MM.1S (cell line): ENCODE results near the gene MGAT4B.

Source experiments
- DNase-seq: peaks from one replicate; pipeline ENCODE4 v3.0.0-alpha.2; 2015
- H2AFZ ChIP-seq: fragments of 300-600 bp; sonication (generic); 2 replicates; pipeline ENCODE4 v1.6.0; 2016; ENCODE audit warnings: antibody characterized with exemption, low read length
- H3F3A ChIP-seq: fragments of 300-600 bp; sonication (generic); 2 replicates; pipeline ENCODE4 v1.6.1; 2016; ENCODE audit warnings: mild to moderate bottlenecking, antibody characterized with exemption, low read length, moderate library complexity, mixed read lengths; ENCODE audit not compliant: insufficient read depth
- H3K27ac ChIP-seq: fragments of 300-600 bp; sonication (generic); 2 replicates; pipeline ENCODE4 v1.5.1; 2016; ENCODE audit warnings: mild to moderate bottlenecking, low read length
- H3K27me3 ChIP-seq: fragments of 300-600 bp; sonication (generic); replicated peaks from 2 replicates; pipeline ENCODE4 v1.6.0; 2016; ENCODE audit warnings: low read length; ENCODE audit not compliant: insufficient read depth
- H3K36me3 ChIP-seq: fragments of 300-600 bp; sonication (generic); replicated peaks from 2 replicates; pipeline ENCODE4 v1.6.1; 2016; ENCODE audit warnings: mild to moderate bottlenecking, low read length, mixed read lengths; ENCODE audit not compliant: insufficient read depth
- H3K4me1 ChIP-seq: fragments of 300-600 bp; sonication (generic); 2 replicates; pipeline ENCODE4 v1.6.1; 2016; ENCODE audit warnings: low read length, mixed read lengths
- H3K4me2 ChIP-seq: fragments of 300-600 bp; sonication (generic); 2 replicates; pipeline ENCODE4 v1.6.0; 2016; ENCODE audit warnings: low read depth, low read length
- H3K4me3 ChIP-seq: fragments of 300-600 bp; sonication (generic); 2 replicates; pipeline ENCODE4 v1.5.1; 2016; ENCODE audit warnings: low read length, mixed read lengths
- H3K79me2 ChIP-seq: fragments of 300-600 bp; sonication (generic); 2 replicates; pipeline ENCODE4 v1.6.1; 2016; ENCODE audit warnings: mixed run types, low read length, mixed read lengths
- H3K9ac ChIP-seq: fragments of 300-600 bp; sonication (generic); 2 replicates; pipeline ENCODE4 v1.6.1; 2016; ENCODE audit warnings: low read length, mixed read lengths
- H3K9me2 ChIP-seq: fragments of 300-600 bp; sonication (generic); replicated peaks from 2 replicates; pipeline ENCODE4 v1.6.1; 2016; ENCODE audit warnings: mild to moderate bottlenecking, low read length, mixed read lengths; ENCODE audit not compliant: insufficient read depth
- H3K9me3 ChIP-seq: fragments of 300-600 bp; sonication (generic); replicated peaks from 2 replicates; pipeline ENCODE4 v1.6.1; 2016; ENCODE audit warnings: mild to moderate bottlenecking, low read length, mixed read lengths; ENCODE audit not compliant: insufficient read depth
- H4K20me1 ChIP-seq: fragments of 300-600 bp; sonication (generic); 2 replicates; pipeline ENCODE4 v1.6.1; 2016; ENCODE audit warnings: mild to moderate bottlenecking, low read length, moderate library complexity, mixed read lengths; ENCODE audit not compliant: insufficient read depth
- CTCF ChIP-seq: fragments of 300-600 bp; sonication (generic); IDR thresholded peaks from 2 replicates; pipeline ENCODE4 v1.5.1; 2016; ENCODE audit warnings: antibody characterized with exemption, low read length, mixed read lengths
- EZH2 ChIP-seq: fragments of 300-600 bp; sonication (generic); optimal IDR thresholded peaks from 2 replicates; pipeline ENCODE3; 2017; ENCODE audit warnings: low read depth, mild to moderate bottlenecking, antibody characterized with exemption, low read length, mixed read lengths
- EZH2phosphoT487 ChIP-seq: fragments of 300-600 bp; sonication (generic); IDR thresholded peaks from 2 replicates; pipeline ENCODE4 v1.6.1; 2018; ENCODE audit warnings: antibody characterized with exemption, low read length

MGAT4B gene

GRCh38 chr5:179802950-179803562, 3.6 kb downstream of the MGAT4B start:
- Histone ChIP-seq H3K4me3 (no peak overlapping the region), H3K4me2 (no peak overlapping the region), H3K36me3 (peaks cover 6% of the 10 kb centered on the region; the same call in 1 of the 2 replicates), H3K4me1 (peaks cover 11% of the 10 kb centered on the region; the same call in 1 of the 2 replicates), H3K9me3 (no peaks in the 10 kb centered on the region), H3K9me2 (no peaks in the 10 kb centered on the region), H2AFZ (no peak overlapping the region), H4K20me1 (no peaks in the 10 kb centered on the region), H3K27ac (no peak overlapping the region), H3K27me3 (no peaks in the 10 kb centered on the region), H3F3A (0 out of 2 replicates have a peak, but pooled peaks cover 8% of the 10 kb centered on the region), H3K9ac (no peak overlapping the region), H3K79me2 (peaks cover 60% of the 10 kb centered on the region)
- no peak for DNase-seq
- TF ChIP-seq EZH2 (no peak), EZH2phosphoT487 (no peak), CTCF (no peak)

- H3K4me3 ChIP-seq: no peak overlapping the region
- H3K27me3 ChIP-seq: no peaks in the 10 kb centered on the region
- H3K9ac ChIP-seq: no peak overlapping the region
- H3K9me2 ChIP-seq: no peaks in the 10 kb centered on the region
- no peak for TF ChIP-seq EZH2
- no peak for TF ChIP-seq EZH2phosphoT487
- no peak for TF ChIP-seq CTCF
- H4K20me1 ChIP-seq: no peaks in the 10 kb centered on the region
- peaks cover 55% of the 10 kb centered on the region for H3K79me2 ChIP-seq
- H3K4me1 ChIP-seq: peaks cover 11% of the 10 kb centered on the region
- no peak for DNase-seq
- H3K36me3 ChIP-seq: peaks cover 6% of the 10 kb centered on the region; the same call in 1 of the 2 replicates
- H3F3A ChIP-seq: peaks cover 9% of the 10 kb centered on the region; the same call in 1 of the 2 replicates
- no peaks in the 10 kb centered on the region for H3K9me3 ChIP-seq
- H3K4me2 ChIP-seq: no peak overlapping the region
- H2AFZ ChIP-seq: no peak overlapping the region
- H3K27ac ChIP-seq: no peak overlapping the region
Observed at GRCh38 chr5:179802207-179802883, 4.3 kb downstream of the MGAT4B start.

GRCh38 chr5:179801304-179802206, 5.1 kb downstream of the MGAT4B start:
- H3K27me3 ChIP-seq: no peaks in the 10 kb centered on the region
- no peak overlapping the region for H3K27ac ChIP-seq
- no peaks in the 10 kb centered on the region for H4K20me1 ChIP-seq
- no peak for TF ChIP-seq EZH2
- no peak for TF ChIP-seq EZH2phosphoT487
- no peak for TF ChIP-seq CTCF
- no peaks in the 10 kb centered on the region for H3K9me2 ChIP-seq
- peaks cover 13% of the 10 kb centered on the region for H3F3A ChIP-seq
- no peak overlapping the region for H3K9ac ChIP-seq
- peaks cover 19% of the 10 kb centered on the region for H3K4me1 ChIP-seq
- H2AFZ ChIP-seq: no peak overlapping the region
- no peak for DNase-seq
- H3K79me2 ChIP-seq: peaks cover 52% of the 10 kb centered on the region
- no peak overlapping the region for H3K4me3 ChIP-seq
- H3K9me3 ChIP-seq: no peaks in the 10 kb centered on the region
- peaks cover 6% of the 10 kb centered on the region; the same call in 1 of the 2 replicates for H3K36me3 ChIP-seq
- H3K4me2 ChIP-seq: no peak overlapping the region
